Chondrocyte (in vitro differentiated cells): Measurements from ENCODE around the gene HYOU1. TPM values are rescaled to one million over a fixed set of nuclear protein-coding genes. Genes with fewer than 3 reads are reported as not detected.
"Not testable (repeated sequence)": the region's sequence is repeated elsewhere in the genome, so short reads cannot be mapped to it uniquely, and the experiment has no call there.

ENCODE experiments used
- DNase-seq: peaks from one replicate; pipeline ENCODE4 v3.0.0; 2021; ENCODE audit warnings: mixed read lengths, low spot score
- H3K27ac Mint-ChIP-seq: one replicate; pipeline ENCODE4 v1.8.0; 2021; ENCODE audit warnings: mild to moderate bottlenecking, moderate library complexity, mixed read lengths; ENCODE audit not compliant: unreplicated experiment
- H3K27me3 Mint-ChIP-seq: 2 replicates; pipeline ENCODE4 v1.8.0; 2021; ENCODE audit warnings: low read depth, mixed read lengths
- H3K36me3 Mint-ChIP-seq: 2 replicates; pipeline ENCODE4 v1.8.0; 2021; ENCODE audit warnings: low read depth, mixed read lengths
- H3K4me1 Mint-ChIP-seq: 2 replicates; pipeline ENCODE4 v1.8.0; 2021; ENCODE audit warnings: low read depth, mild to moderate bottlenecking, mixed read lengths
- H3K4me3 Mint-ChIP-seq: one replicate; pipeline ENCODE4 v1.8.0; 2021; ENCODE audit warnings: mild to moderate bottlenecking, moderate library complexity, mixed read lengths; ENCODE audit not compliant: unreplicated experiment
- H3K9me3 Mint-ChIP-seq: 2 replicates; pipeline ENCODE4 v1.8.0; 2021; ENCODE audit warnings: low read depth, mixed read lengths
- CTCF ChIP-seq: fragments of 200-600 bp; sonication (generic); IDR thresholded peaks from 2 replicates; pipeline ENCODE4 v1.5.0; 2021; ENCODE audit warnings: antibody characterized with exemption, mild to moderate bottlenecking, moderate library complexity
- total RNA-seq: library from RNA; stranded (reverse); gene quantifications from 3 replicates; pipeline ENCODE4 v1.2.1, GENCODE V29; 2021

HYOU1 gene
- total RNA-seq, 1 donor from 2014 or later: 214 TPM

GRCh38 chr11:119067371-119068222 is 10.6 kb upstream of the HYOU1 start, which contains the start of gene VPS11:
TSS of gene VPS11 (plus strand) at chr11:119067818. CDS start at chr11:119067824, 6 bp downstream.
- DNase-seq: peak; percentile 99
- H3K27me3 Mint-ChIP-seq: no peaks in the 10 kb centered on the region
- H3K4me1 Mint-ChIP-seq: peaks cover 22% of the 10 kb centered on the region
- H3K9me3 Mint-ChIP-seq: no peaks in the 10 kb centered on the region
- H3K4me3 Mint-ChIP-seq: peak within 1 kb of the TSS; percentile 96
- peak within 1 kb of the TSS; percentile 95 for H3K27ac Mint-ChIP-seq
- H3K36me3 Mint-ChIP-seq: peaks cover 12% of the 10 kb centered on the region
- no peak for TF ChIP-seq CTCF

GRCh38 chr11:119065369-119065768 is 8.4 kb upstream of the HYOU1 start:
- peaks cover 3% of the 10 kb centered on the region for H3K36me3 Mint-ChIP-seq
- no peak overlapping the region for H3K4me3 Mint-ChIP-seq

GRCh38 chr11:119062779-119063178 is 5.8 kb upstream of the HYOU1 start:
- TF ChIP-seq CTCF: no peak
- no peak overlapping the region for H3K27ac Mint-ChIP-seq
- no peaks in the 10 kb centered on the region for H3K27me3 Mint-ChIP-seq
- H3K36me3 Mint-ChIP-seq: no peaks in the 10 kb centered on the region
- no peak overlapping the region for H3K4me3 Mint-ChIP-seq
- H3K9me3 Mint-ChIP-seq: no peaks in the 10 kb centered on the region
- DNase-seq: no peak
- H3K4me1 Mint-ChIP-seq: peaks cover 28% of the 10 kb centered on the region

More at GRCh38 chr11:119065369-119065768, 8.4 kb upstream of the HYOU1 start:
- DNase-seq: no peak
- peak; percentile 66 for TF ChIP-seq CTCF
- Mint-ChIP-seq H3K9me3 (no peaks in the 10 kb centered on the region), H3K27me3 (no peaks in the 10 kb centered on the region), H3K4me1 (peaks cover 26% of the 10 kb centered on the region), H3K27ac (no peak overlapping the region)

- H3K9me3 Mint-ChIP-seq: no peaks in the 10 kb centered on the region
- no peak for TF ChIP-seq CTCF
- no peak overlapping the region for H3K4me3 Mint-ChIP-seq
- no peaks in the 10 kb centered on the region for H3K27me3 Mint-ChIP-seq
- H3K36me3 Mint-ChIP-seq: no peaks in the 10 kb centered on the region
- H3K4me1 Mint-ChIP-seq: peaks cover 21% of the 10 kb centered on the region
- no peak for DNase-seq
- H3K27ac Mint-ChIP-seq: no peak overlapping the region
These were observed 4.3 kb upstream of the HYOU1 start for GRCh38 chr11:119061256-119061655.

GRCh38 chr11:119059128-119059527 is 2.1 kb upstream of the HYOU1 start:
- not testable (repeated sequence) for H3K4me3 Mint-ChIP-seq, H3K9me3 Mint-ChIP-seq, H3K36me3 Mint-ChIP-seq, H3K27ac Mint-ChIP-seq, H3K27me3 Mint-ChIP-seq, DNase-seq
- H3K4me1 Mint-ChIP-seq: peaks cover 38% of the 10 kb centered on the region
